Transverse colon (tissue), 4 donors: Measurements from ENCODE around the gene C1orf159.

ENCODE experiments used
- EP300 ChIP-seq: sonication (generic); formaldehyde crosslinking; IDR thresholded peaks from one replicate; pipeline ENCODE4 v1.6.1; 2017; ENCODE audit warnings: antibody characterized with exemption, low read depth
- POLR2A ChIP-seq: fragments of 450-650 bp; IDR thresholded peaks from one replicate; pipeline ENCODE4 v1.6.1; 2016; ENCODE audit warnings: antibody characterized with exemption, mild to moderate bottlenecking, moderate library complexity
- POLR2AphosphoS5 ChIP-seq, 3 donors: sonication (generic); formaldehyde crosslinking; IDR thresholded peaks; one replicate each; pipeline ENCODE4 v1.6.1; 2016; ENCODE audit warnings: antibody characterized with exemption in 3 of 3
- TF ChIP-seq, protein P1 (sequence below), 5 experiments: fragments of 200-600 bp in 3 of 5; fragments of 450-650 bp in 2 of 5; sonication (generic) in 3 of 5; IDR thresholded peaks; 1 replicate in 2 of 5; 2 replicates in 3 of 5; pipeline ENCODE4 v1.5.1; 2016 to 2017; ENCODE audit warnings: antibody characterized with exemption in 5 of 5, inconsistent platforms in 3 of 5, mild to moderate bottlenecking in 2 of 5, moderate library complexity in 1 of 5

DNA sequence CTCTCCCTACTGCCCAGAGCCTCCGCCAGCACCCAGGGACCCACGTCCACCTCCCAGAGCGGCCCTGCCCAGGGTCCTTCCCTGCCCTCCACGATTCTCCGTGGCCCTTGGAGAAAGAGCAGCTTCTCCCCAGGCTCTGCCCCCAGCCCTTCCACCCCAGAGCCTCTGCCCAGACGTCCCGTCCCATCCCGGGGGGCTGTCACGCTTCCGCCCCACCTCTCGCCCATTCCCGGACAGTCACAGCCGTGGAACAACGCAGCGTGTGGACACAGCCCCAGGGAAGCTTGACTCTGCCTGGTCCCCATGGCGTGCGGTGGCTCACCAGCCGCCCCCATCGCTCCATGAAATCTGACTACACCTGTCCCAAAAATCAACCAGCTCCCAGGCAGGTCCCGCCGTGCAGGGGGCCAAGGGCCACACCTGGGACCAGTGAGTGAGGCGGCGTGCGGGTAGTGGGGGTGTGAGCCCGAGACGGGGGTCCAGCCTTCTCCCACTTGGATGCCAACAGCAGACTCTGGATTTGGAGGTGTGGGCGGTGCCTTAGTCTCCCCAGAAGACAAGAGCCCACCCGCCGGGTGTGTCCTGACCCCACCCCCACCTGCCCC lies 45.3 kb upstream of the C1orf159 start:
- TF ChIP-seq, protein P1, sequence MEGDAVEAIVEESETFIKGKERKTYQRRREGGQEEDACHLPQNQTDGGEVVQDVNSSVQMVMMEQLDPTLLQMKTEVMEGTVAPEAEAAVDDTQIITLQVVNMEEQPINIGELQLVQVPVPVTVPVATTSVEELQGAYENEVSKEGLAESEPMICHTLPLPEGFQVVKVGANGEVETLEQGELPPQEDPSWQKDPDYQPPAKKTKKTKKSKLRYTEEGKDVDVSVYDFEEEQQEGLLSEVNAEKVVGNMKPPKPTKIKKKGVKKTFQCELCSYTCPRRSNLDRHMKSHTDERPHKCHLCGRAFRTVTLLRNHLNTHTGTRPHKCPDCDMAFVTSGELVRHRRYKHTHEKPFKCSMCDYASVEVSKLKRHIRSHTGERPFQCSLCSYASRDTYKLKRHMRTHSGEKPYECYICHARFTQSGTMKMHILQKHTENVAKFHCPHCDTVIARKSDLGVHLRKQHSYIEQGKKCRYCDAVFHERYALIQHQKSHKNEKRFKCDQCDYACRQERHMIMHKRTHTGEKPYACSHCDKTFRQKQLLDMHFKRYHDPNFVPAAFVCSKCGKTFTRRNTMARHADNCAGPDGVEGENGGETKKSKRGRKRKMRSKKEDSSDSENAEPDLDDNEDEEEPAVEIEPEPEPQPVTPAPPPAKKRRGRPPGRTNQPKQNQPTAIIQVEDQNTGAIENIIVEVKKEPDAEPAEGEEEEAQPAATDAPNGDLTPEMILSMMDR (IDR thresholded peaks at IDR 0.05) = no peak
- TF ChIP-seq POLR2A = no peak
- peak in 1 of 3 donors; percentile 7 for TF ChIP-seq POLR2AphosphoS5 (IDR thresholded peaks at IDR 0.05)
- no peak for TF ChIP-seq EP300
